Ovary (tissue), 9 donors: ENCODE data around the gene ASB6. TPM values are rescaled to one million over a fixed set of nuclear protein-coding genes. Genes with fewer than 3 reads are reported as not detected.
A peak's percentile ranks its signal among the peaks of the same experiment; 100 is the strongest.

ENCODE experiments used
- DNase-seq, 5 donors: peaks; one replicate each; pipeline ENCODE4 v3.0.0-alpha.2; 2019 to 2020
- H3K27ac ChIP-seq, 2 donors: fragments of 200-600 bp; one replicate each; pipeline versions ENCODE4 v1.5.1 to v1.8.0; 2019 to 2022
- H3K27me3 ChIP-seq: fragments of 200-600 bp; one replicate; pipeline ENCODE4 v1.8.0; 2022
- H3K36me3 ChIP-seq: fragments of 200-600 bp; sonication (generic); one replicate; pipeline ENCODE4 v1.5.1; 2019
- H3K4me1 ChIP-seq: one replicate; pipeline ENCODE4 v1.8.1; 2013; ENCODE audit warnings: mild to moderate bottlenecking, moderate library complexity; ENCODE audit not compliant: insufficient read depth
- H3K4me3 ChIP-seq: fragments of 200-600 bp; sonication (generic); one replicate; pipeline ENCODE4 v1.5.1; 2017
- H3K9me3 ChIP-seq, 2 donors: fragments of 200-600 bp in 1 of 2; sonication (generic) in 1 of 2; one replicate each; pipeline versions ENCODE4 v1.5.1 to v1.8.1; 2013 to 2019; ENCODE audit warnings: mild to moderate bottlenecking in 1 of 2, moderate library complexity in 1 of 2
- CTCF ChIP-seq, 3 donors: fragments of 450-650 bp in 2 of 3; fragments of 200-600 bp in 1 of 3; IDR thresholded peaks; one replicate each; pipeline versions ENCODE4 v1.5.1 to v1.8.0; 2016 to 2022; ENCODE audit warnings: antibody characterized with exemption in 3 of 3, mild to moderate bottlenecking in 1 of 3
- EP300 ChIP-seq: sonication (generic); formaldehyde crosslinking; IDR thresholded peaks from one replicate; pipeline ENCODE4 v1.6.1; 2017; ENCODE audit warnings: antibody characterized with exemption
- POLR2A ChIP-seq: fragments of 450-650 bp; IDR thresholded peaks from one replicate; pipeline ENCODE4 v1.6.1; 2017; ENCODE audit warnings: antibody characterized with exemption, mild to moderate bottlenecking, moderate library complexity
- WGBS, 3 donors: extraction: QIAGEN DNeasy Blood & Tissue Kit in 1 of 3; methylation state at CpG; one replicate each; pipeline versions ENCODE4 v1.1.5 to v1.1.7; 2013 to 2017; 5-methylcytosine and 5-hydroxymethylcytosine counted together
- intact Hi-C, 4 donors: fragments of 100-400 bp; cut with DNase I; formaldehyde crosslinking; loops; one replicate each; pipeline versions ENCODE4 v1.11.0 to v1.15.1; 2022 to 2023
- polyA plus RNA-seq, 2 donors: library from polyadenylated mRNA; stranded (reverse); fragments of 200-250 nt in 1 of 2; fragments of 350-450 nt in 1 of 2; fragmentation: Illumina TruSeq in 1 of 2; extraction: RNeasy Lipid Tissue Mini Kit (QIAGEN cat#74804) in 1 of 2; gene quantifications; one replicate each; pipeline ENCODE4 v1.2.3, GENCODE V29; 2013 to 2014
- total RNA-seq, 7 donors: library from RNA; depleted of rRNA in 2 of 7; stranded (reverse); fragments of >200 nt in 2 of 7; fragmentation: NEBNext Ultra II Directional in 3 of 7; extraction: Animal tissue kit (Norgen Biotek cat#: 25700) in 3 of 7; gene quantifications; one replicate each; pipeline versions ENCODE4 v1.1.0 to v1.2.4, GENCODE V29; 2016 to 2023
- donor health status: DM: no; HTN: no; CAD: no; lungs with moderate emphysema.
- donor health status: DM: no; HTN: no; CAD: no.
- donor health status: Bipolar disorder and iron deficiency.
- donor health status: DM: yes; HTN: yes; CAD: no.
- donor health status: DM: no; HTN: no; CAD: no.
- donor health status: DM: yes; HTN: yes; CAD: no.

ASB6 gene
- total and polyA plus RNA-seq, 9 donors = 6.3 to 20.1 (median 16.6) TPM

DNA sequence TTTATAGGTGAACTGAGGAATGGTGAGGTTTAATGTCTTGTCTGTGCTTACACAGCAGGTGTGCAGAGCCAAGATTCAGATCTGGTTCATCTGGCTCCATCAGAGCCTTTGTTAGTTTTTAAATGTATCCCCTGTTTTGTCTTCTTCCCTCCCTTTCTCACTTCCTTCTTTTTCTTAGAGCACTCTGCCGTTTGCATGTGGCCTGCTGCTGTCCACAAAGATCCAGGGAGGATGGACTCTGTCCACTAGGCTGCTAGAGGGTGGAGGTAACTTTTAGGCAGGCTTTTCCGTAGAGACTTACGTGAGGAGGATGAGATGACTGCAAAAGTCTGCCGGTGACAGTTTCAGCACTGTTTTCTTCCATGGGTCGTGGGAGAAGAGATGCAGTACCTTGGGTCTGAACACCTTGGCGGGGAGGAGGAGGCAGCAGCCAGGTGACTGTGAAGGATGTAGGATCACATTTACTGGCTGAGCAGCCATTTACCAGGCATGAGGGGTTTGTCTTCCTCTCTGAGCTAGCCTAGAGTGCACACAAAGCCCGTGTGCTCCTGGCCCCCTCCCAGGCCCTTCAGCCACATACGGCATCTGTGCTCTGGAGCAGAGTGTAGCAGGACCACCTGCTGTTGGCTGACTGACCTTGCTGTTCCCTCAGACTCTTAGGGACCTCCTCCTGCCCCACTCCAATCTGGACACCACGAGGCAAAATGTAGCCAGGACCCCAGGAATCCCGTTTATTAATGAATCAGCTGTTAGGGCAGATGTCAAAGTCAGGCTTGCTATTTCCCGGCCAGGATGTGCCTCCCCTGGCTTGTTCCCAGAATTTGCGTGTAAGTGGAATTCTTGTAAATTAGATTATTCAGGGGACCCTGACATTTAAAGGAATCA is 14.2 kb downstream of the ASB6 start:
- no peaks in the 10 kb centered on the region for H3K9me3 ChIP-seq
- H3K36me3 ChIP-seq = no peaks in the 10 kb centered on the region
- peaks cover 12% of the 10 kb centered on the region for H3K4me1 ChIP-seq
- intact Hi-C loops = loop anchor here in 1 of 4 donors (5.0 kb wide), 1 partner anchor 490 kb away; no protein-coding TSS in a partner anchor
- 24 to 34% (median 25%) methylated on average over 12 of the region's 12 CpGs for WGBS, 3 donors
- H3K4me3 ChIP-seq = no peak overlapping the region
- H3K27me3 ChIP-seq = no peaks in the 10 kb centered on the region
- TF ChIP-seq EP300 (no peak), POLR2A (no peak), CTCF (IDR thresholded peaks at IDR 0.05) (no peak)
- no peak for DNase-seq
- H3K27ac ChIP-seq = no peak overlapping the region

DNA sequence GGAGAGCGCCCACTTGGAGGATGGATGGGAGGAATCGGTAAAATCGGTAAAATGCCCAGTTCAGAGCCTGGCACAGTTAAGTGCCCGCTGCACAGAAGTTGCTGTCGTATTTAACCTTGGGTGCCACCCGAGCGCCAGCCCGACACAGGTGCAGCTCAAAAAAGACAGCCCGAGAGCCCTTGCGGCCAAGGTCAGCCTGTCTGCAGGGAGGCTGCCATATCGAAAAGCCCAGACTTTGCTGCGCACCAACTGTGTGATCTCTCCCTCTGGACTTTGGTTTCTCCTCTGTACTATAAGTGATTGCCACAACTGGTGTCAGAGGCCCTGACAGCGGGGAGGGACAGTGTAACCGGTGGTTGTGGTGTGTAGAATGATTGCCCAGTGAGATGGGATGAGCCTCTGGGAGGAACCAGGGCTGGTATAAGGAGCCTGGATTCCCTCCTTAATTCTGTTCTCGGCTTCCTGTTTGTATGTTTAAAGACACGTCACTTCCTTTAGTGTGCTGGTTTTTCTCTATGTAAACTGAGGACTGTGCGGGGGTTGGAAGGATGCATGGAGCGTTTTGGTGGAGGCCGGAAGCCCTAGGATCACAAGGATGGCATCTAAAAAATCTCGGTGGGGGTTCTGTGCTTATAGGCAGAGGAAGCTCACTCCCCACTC is 15.2 kb downstream of the ASB6 start:
- WGBS, 3 donors = 1% methylated on average over 20 of the region's 20 CpGs
- TF ChIP-seq POLR2A (no peak), CTCF (IDR thresholded peaks at IDR 0.05) (no peak), EP300 (no peak)
- peak overlapping the region; percentile 50 to 84 for H3K27ac ChIP-seq
- intact Hi-C loops = loop anchor here in 1 of 4 donors (5.0 kb wide), 1 partner anchor 489 kb away; no protein-coding TSS in a partner anchor
- peak in 2 of 5 donors; percentile 47 to 49 for DNase-seq
- no peaks in the 10 kb centered on the region for H3K9me3 ChIP-seq
- H3K4me3 ChIP-seq = peak overlapping the region; percentile 63
- no peaks in the 10 kb centered on the region for H3K27me3 ChIP-seq
- peaks cover 12% of the 10 kb centered on the region for H3K4me1 ChIP-seq
- no peaks in the 10 kb centered on the region for H3K36me3 ChIP-seq

DNA sequence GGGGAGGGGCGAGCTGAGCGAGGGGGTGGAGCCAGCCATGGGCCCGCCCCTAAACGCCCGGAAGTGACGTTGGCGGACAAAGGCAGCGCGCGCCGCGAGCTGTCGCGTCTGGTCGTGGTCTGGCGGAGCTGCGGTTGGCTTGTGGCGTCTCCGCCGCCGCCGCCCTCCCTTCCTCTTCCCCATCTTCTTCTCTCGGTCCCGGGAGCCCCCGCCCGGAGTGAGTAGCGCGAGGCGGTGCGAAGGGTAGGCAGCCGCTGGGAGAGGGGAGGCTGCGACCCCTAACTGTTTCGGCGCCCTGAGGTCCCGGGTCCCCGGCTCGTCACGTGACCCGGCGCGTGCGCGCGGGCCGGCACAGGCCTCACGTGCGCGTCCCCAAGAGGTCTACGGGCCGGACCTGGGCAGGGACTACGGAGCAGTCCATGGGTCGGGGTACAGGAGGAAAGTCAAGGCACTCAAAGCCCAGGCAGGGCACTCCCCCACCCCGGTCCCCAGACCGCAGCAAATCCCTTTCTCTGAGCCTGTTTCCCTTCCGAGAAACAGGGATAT is 15.8 kb downstream of the ASB6 start, which contains the start of gene NTMT1:
Gene NTMT1 (plus strand): TSS at position 85 of the 546 bp plus-strand sequence. CDS start 6,541 bp downstream, outside the sequence.
- Histone ChIP-seq H3K4me3 (peak within 1 kb of the TSS; percentile 63), H3K36me3 (no peaks in the 10 kb centered on the region), H3K9me3 (no peaks in the 10 kb centered on the region), H3K27me3 (no peaks in the 10 kb centered on the region), H3K4me1 (peaks cover 12% of the 10 kb centered on the region), H3K27ac (peak within 1 kb of the TSS; percentile 50 to 84)
- whole genome bisulfite sequencing, 3 donors = 0 to 1% (median 0%) methylated on average over 42 to 55 of the region's 55 CpGs
- peak; percentile 99 for TF ChIP-seq POLR2A
- no peak for TF ChIP-seq EP300
- peak in 2 of 3 donors; percentile 14 to 38 for TF ChIP-seq CTCF (IDR thresholded peaks at IDR 0.05)
- peak; percentile 83 to 94 (median 92) for DNase-seq
- intact Hi-C loops = loop anchor here in 1 of 4 donors (5.0 kb wide), 1 partner anchor 489 kb away; no protein-coding TSS in a partner anchor

DNA sequence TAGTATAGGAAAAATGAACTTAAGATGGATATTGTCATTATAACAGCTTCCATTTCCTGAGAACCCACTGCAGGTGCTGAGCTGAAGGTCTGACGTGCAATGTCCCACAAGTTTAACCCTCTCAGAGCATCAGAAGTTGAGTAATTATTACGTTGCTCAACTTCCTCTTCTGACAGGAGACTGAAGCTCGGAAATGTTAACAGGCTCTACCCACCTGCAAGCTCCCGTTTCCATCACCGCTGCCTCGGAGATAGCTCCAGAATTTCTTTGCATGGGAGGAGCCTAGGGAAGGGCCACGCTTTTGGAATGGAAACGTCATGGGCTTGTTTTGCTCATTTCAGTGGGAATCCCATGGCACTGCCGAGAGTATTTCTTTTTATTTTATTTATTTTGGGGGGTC is 17.0 kb downstream of the ASB6 start:
- no peaks in the 10 kb centered on the region for H3K27me3 ChIP-seq
- H3K4me1 ChIP-seq = peaks cover 14% of the 10 kb centered on the region
- no peaks in the 10 kb centered on the region for H3K36me3 ChIP-seq
- no peaks in the 10 kb centered on the region for H3K9me3 ChIP-seq
- no peak overlapping the region for H3K27ac ChIP-seq
- no peak for DNase-seq
- 35 to 45% (median 43%) methylated on average over 9 of the region's 9 CpGs for WGBS, 3 donors
- no peak overlapping the region for H3K4me3 ChIP-seq
- intact Hi-C loops = loop anchor here in 1 of 4 donors (5.0 kb wide), 1 partner anchor 488 kb away; no protein-coding TSS in a partner anchor
- TF ChIP-seq CTCF (IDR thresholded peaks at IDR 0.05) (no peak), POLR2A (no peak), EP300 (no peak)
